Measurements from ENCODE around the gene CFLAR. TPM values are rescaled to one million over a fixed set of nuclear protein-coding genes. Genes with fewer than 3 reads are reported as not detected.

CFLAR gene
- total and polyA plus RNA-seq, 9 of the 15 experiments (the other 6 are each of a cell fraction or from before 2014, with no cell fraction given): 27.5 to 102 (median 54.0) TPM

DNA sequence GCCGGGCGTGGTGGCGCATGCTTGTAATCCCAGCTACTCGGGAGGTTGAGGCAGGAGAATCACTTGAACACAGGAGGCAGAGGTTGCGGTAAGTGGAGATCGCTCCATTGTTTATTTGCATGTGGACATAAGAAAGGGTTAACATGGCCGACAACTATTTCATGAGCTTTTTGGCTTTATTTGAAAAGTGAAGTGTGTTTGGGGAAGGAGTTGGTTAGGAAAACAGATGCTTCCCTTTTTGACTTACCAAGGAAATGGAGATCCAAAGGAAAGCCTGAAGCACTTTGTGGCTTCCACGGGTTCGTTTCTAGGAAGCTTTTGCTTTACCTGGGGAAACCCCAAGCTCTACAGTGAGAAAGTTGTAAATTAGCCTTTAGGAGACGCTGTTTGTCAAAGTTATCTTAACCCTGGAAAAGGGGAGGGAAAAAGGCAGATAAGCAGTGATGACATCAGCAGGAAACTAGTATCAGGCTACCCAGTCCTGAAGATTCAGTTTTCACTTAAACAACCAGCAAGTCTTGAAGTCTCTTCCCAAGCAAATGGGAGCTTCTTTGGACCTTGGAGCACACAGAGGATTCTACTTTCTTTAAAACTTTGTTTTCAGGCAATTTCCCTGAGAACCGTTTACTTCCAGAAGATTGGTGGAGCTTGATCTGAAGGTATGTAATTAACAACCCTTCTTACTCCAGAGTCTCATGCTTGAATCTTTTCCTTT lies 66.8 kb downstream of the CFLAR start, which contains the start of gene CASP10 (continued):
- TF ChIP-seq NFXL1 (CRISPR knock-in tag; IDR thresholded peaks at IDR 0.05) (no peak), TAF9B (IDR thresholded peaks at IDR 0.05; ENCODE audit: partially characterized antibody) (peak; percentile 67), NFRKB (IDR thresholded peaks at IDR 0.05; ENCODE audit: low read depth) (peak; percentile 72; the same call in 1 of the 2 replicates), CREM (IDR thresholded peaks at IDR 0.05; ENCODE audit: low read depth) (peak; percentile 81), FOXA3 (CRISPR knock-in tag; conservative IDR thresholded peaks at IDR 0.05 in 1 of 2, IDR thresholded peaks at IDR 0.05 in 1 of 2) (0 out of 4 replicates have a peak, but pooled peaks of 1 of the 2 experiments have one; percentile 42), RBBP5 (IDR thresholded peaks at IDR 0.05; ENCODE audit: borderline replicate concordance, insufficient read depth, low read length, poor library complexity, severe bottlenecking) (no peak), FOXM1 (IDR thresholded peaks at IDR 0.05; ENCODE audit: low read depth) (no peak), FOXM1 (CRISPR knock-in tag; IDR thresholded peaks at IDR 0.05; ENCODE audit: low read depth) (no peak), ZNF316 (IDR thresholded peaks at IDR 0.05) (peak; percentile 85), KLF6 (CRISPR knock-in tag; IDR thresholded peaks at IDR 0.05; ENCODE audit: borderline replicate concordance) (no peak)
- TF ChIP-seq, protein P1, sequence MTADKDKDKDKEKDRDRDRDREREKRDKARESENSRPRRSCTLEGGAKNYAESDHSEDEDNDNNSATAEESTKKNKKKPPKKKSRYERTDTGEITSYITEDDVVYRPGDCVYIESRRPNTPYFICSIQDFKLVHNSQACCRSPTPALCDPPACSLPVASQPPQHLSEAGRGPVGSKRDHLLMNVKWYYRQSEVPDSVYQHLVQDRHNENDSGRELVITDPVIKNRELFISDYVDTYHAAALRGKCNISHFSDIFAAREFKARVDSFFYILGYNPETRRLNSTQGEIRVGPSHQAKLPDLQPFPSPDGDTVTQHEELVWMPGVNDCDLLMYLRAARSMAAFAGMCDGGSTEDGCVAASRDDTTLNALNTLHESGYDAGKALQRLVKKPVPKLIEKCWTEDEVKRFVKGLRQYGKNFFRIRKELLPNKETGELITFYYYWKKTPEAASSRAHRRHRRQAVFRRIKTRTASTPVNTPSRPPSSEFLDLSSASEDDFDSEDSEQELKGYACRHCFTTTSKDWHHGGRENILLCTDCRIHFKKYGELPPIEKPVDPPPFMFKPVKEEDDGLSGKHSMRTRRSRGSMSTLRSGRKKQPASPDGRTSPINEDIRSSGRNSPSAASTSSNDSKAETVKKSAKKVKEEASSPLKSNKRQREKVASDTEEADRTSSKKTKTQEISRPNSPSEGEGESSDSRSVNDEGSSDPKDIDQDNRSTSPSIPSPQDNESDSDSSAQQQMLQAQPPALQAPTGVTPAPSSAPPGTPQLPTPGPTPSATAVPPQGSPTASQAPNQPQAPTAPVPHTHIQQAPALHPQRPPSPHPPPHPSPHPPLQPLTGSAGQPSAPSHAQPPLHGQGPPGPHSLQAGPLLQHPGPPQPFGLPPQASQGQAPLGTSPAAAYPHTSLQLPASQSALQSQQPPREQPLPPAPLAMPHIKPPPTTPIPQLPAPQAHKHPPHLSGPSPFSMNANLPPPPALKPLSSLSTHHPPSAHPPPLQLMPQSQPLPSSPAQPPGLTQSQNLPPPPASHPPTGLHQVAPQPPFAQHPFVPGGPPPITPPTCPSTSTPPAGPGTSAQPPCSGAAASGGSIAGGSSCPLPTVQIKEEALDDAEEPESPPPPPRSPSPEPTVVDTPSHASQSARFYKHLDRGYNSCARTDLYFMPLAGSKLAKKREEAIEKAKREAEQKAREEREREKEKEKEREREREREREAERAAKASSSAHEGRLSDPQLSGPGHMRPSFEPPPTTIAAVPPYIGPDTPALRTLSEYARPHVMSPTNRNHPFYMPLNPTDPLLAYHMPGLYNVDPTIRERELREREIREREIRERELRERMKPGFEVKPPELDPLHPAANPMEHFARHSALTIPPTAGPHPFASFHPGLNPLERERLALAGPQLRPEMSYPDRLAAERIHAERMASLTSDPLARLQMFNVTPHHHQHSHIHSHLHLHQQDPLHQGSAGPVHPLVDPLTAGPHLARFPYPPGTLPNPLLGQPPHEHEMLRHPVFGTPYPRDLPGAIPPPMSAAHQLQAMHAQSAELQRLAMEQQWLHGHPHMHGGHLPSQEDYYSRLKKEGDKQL (CRISPR knock-in tag; IDR thresholded peaks at IDR 0.05; ENCODE audit: borderline replicate concordance): no peak
- TF ChIP-seq, protein P2, sequence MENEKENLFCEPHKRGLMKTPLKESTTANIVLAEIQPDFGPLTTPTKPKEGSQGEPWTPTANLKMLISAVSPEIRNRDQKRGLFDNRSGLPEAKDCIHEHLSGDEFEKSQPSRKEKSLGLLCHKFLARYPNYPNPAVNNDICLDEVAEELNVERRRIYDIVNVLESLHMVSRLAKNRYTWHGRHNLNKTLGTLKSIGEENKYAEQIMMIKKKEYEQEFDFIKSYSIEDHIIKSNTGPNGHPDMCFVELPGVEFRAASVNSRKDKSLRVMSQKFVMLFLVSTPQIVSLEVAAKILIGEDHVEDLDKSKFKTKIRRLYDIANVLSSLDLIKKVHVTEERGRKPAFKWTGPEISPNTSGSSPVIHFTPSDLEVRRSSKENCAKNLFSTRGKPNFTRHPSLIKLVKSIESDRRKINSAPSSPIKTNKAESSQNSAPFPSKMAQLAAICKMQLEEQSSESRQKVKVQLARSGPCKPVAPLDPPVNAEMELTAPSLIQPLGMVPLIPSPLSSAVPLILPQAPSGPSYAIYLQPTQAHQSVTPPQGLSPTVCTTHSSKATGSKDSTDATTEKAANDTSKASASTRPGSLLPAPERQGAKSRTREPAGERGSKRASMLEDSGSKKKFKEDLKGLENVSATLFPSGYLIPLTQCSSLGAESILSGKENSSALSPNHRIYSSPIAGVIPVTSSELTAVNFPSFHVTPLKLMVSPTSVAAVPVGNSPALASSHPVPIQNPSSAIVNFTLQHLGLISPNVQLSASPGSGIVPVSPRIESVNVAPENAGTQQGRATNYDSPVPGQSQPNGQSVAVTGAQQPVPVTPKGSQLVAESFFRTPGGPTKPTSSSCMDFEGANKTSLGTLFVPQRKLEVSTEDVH (IDR thresholded peaks at IDR 0.05; ENCODE audit: low read depth, partially characterized antibody): peak; percentile 27
- TF ChIP-seq, protein P3, sequence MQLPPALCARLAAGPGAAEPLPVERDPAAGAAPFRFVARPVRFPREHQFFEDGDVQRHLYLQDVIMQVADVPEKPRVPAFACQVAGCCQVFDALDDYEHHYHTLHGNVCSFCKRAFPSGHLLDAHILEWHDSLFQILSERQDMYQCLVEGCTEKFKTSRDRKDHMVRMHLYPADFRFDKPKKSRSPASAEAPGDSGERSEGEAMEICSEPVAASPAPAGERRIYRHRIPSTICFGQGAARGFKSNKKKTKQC (CRISPR knock-in tag; IDR thresholded peaks at IDR 0.05): no peak

All from K562 (cell line).